Measurements from ENCODE around the gene UPK3A.

UPK3A gene

GRCh38 chr22:45310977-45311531, 26.3 kb downstream of the UPK3A start:
- no peak for DNase-seq
- H3K36me3 ChIP-seq (replicated peaks; ENCODE audit: insufficient read depth, low read length) = no peaks in the 10 kb centered on the region
- H3K9me2 ChIP-seq (replicated peaks; ENCODE audit: insufficient read depth, low read length) = no peaks in the 10 kb centered on the region
- peak overlapping the region; percentile 92; the same call in 1 of the 2 replicates for H3K9ac ChIP-seq (ENCODE audit: low read length)
- peaks cover 53% of the 10 kb centered on the region for H3K79me2 ChIP-seq (ENCODE audit: low read length)
- H3K4me2 ChIP-seq (ENCODE audit: low read depth, low read length) = peak overlapping the region; percentile 99
- H3F3A ChIP-seq (ENCODE audit: insufficient read depth, low read length) = no peaks in the 10 kb centered on the region
- H3K27me3 ChIP-seq (replicated peaks; ENCODE audit: insufficient read depth, low read length) = no peaks in the 10 kb centered on the region
- no peak overlapping the region for H3K27ac ChIP-seq (ENCODE audit: low read length)
- H2AFZ ChIP-seq (ENCODE audit: low read length) = no peak overlapping the region
- peak overlapping the region; percentile 98 for H3K4me3 ChIP-seq (ENCODE audit: low read length)
- TF ChIP-seq, protein P1, sequence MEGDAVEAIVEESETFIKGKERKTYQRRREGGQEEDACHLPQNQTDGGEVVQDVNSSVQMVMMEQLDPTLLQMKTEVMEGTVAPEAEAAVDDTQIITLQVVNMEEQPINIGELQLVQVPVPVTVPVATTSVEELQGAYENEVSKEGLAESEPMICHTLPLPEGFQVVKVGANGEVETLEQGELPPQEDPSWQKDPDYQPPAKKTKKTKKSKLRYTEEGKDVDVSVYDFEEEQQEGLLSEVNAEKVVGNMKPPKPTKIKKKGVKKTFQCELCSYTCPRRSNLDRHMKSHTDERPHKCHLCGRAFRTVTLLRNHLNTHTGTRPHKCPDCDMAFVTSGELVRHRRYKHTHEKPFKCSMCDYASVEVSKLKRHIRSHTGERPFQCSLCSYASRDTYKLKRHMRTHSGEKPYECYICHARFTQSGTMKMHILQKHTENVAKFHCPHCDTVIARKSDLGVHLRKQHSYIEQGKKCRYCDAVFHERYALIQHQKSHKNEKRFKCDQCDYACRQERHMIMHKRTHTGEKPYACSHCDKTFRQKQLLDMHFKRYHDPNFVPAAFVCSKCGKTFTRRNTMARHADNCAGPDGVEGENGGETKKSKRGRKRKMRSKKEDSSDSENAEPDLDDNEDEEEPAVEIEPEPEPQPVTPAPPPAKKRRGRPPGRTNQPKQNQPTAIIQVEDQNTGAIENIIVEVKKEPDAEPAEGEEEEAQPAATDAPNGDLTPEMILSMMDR (IDR thresholded peaks at IDR 0.05; ENCODE audit: low read length) = no peak
- TF ChIP-seq EZH2phosphoT487 (IDR thresholded peaks at IDR 0.05; ENCODE audit: low read length) = no peak
- no peak for TF ChIP-seq EZH2 (optimal IDR thresholded peaks at IDR 0.05; ENCODE audit: low read depth, low read length)
- H4K20me1 ChIP-seq (ENCODE audit: insufficient read depth, low read length) = no peaks in the 10 kb centered on the region
- H3K9me3 ChIP-seq (replicated peaks; ENCODE audit: insufficient read depth, low read length) = no peaks in the 10 kb centered on the region
- peaks cover 10% of the 10 kb centered on the region for H3K4me1 ChIP-seq (ENCODE audit: low read length)

DNA sequence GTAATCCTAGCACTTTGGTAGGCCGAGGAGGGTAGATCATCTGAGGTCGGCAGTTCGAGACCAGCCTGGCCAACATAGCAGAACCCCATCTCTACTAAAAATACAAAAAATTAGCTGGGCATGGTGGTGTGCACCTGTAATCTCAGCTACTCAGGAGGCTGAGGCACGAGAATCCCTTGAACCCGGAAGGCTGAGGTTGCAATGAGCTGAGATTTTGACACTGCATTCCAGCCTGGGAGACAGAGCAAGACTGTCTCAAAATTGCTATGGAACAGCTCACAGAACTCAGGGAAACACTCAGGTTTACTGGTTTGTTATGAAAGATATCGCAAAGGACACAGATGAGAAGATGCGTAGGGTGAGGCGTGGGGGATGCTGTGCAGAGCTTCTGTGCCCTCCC, 27.7 kb downstream of the UPK3A start:
- H3K36me3 ChIP-seq (replicated peaks; ENCODE audit: insufficient read depth, low read length) = no peaks in the 10 kb centered on the region
- H3K9me3 ChIP-seq (replicated peaks; ENCODE audit: insufficient read depth, low read length) = no peaks in the 10 kb centered on the region
- peaks cover 66% of the 10 kb centered on the region for H3K79me2 ChIP-seq (ENCODE audit: low read length)
- DNase-seq = no peak
- no peak overlapping the region for H3K4me2 ChIP-seq (ENCODE audit: low read depth, low read length)
- no peak overlapping the region for H2AFZ ChIP-seq (ENCODE audit: low read length)
- H3K4me3 ChIP-seq (ENCODE audit: low read length) = no peak overlapping the region
- no peak overlapping the region for H3K9ac ChIP-seq (ENCODE audit: low read length)
- H3K27ac ChIP-seq (ENCODE audit: low read length) = no peak overlapping the region
- H4K20me1 ChIP-seq (ENCODE audit: insufficient read depth, low read length) = no peaks in the 10 kb centered on the region
- no peaks in the 10 kb centered on the region for H3K27me3 ChIP-seq (replicated peaks; ENCODE audit: insufficient read depth, low read length)
- H3K4me1 ChIP-seq (ENCODE audit: low read length) = peaks cover 10% of the 10 kb centered on the region
- H3F3A ChIP-seq (ENCODE audit: insufficient read depth, low read length) = no peaks in the 10 kb centered on the region
- TF ChIP-seq EZH2phosphoT487 (IDR thresholded peaks at IDR 0.05; ENCODE audit: low read length) = no peak
- no peak for TF ChIP-seq EZH2 (optimal IDR thresholded peaks at IDR 0.05; ENCODE audit: low read depth, low read length)
- TF ChIP-seq, protein P1 (IDR thresholded peaks at IDR 0.05; ENCODE audit: low read length) = no peak
- H3K9me2 ChIP-seq (replicated peaks; ENCODE audit: insufficient read depth, low read length) = no peaks in the 10 kb centered on the region

- no peak overlapping the region for H2AFZ ChIP-seq (ENCODE audit: low read length)
Measured at GRCh38 chr22:45312856-45313255, 28.1 kb downstream of the UPK3A start.

More at GRCh38 chr22:45312856-45313255, 28.1 kb downstream of the UPK3A start:
- Histone ChIP-seq H3K79me2 (ENCODE audit: low read length) (peaks cover 71% of the 10 kb centered on the region), H3K9me3 (replicated peaks; ENCODE audit: insufficient read depth, low read length) (no peaks in the 10 kb centered on the region), H3K4me1 (ENCODE audit: low read length) (peaks cover 14% of the 10 kb centered on the region), H3K27ac (ENCODE audit: low read length) (no peak overlapping the region), H3K9me2 (replicated peaks; ENCODE audit: insufficient read depth, low read length) (no peaks in the 10 kb centered on the region), H3K27me3 (replicated peaks; ENCODE audit: insufficient read depth, low read length) (no peaks in the 10 kb centered on the region), H4K20me1 (ENCODE audit: insufficient read depth, low read length) (no peaks in the 10 kb centered on the region), H3K36me3 (replicated peaks; ENCODE audit: insufficient read depth, low read length) (no peaks in the 10 kb centered on the region), H3K9ac (ENCODE audit: low read length) (no peak overlapping the region), H3F3A (ENCODE audit: insufficient read depth, low read length) (no peaks in the 10 kb centered on the region), H3K4me2 (ENCODE audit: low read depth, low read length) (no peak overlapping the region), H3K4me3 (ENCODE audit: low read length) (no peak overlapping the region)
- TF ChIP-seq EZH2phosphoT487 (IDR thresholded peaks at IDR 0.05; ENCODE audit: low read length) = no peak
- TF ChIP-seq, protein P1 (IDR thresholded peaks at IDR 0.05; ENCODE audit: low read length) = no peak
- no peak for TF ChIP-seq EZH2 (optimal IDR thresholded peaks at IDR 0.05; ENCODE audit: low read depth, low read length)
- no peak for DNase-seq

Data from MM.1S (cell line).